Measurements from ENCODE around the gene PPIP5K2. TPM values are rescaled to one million over a fixed set of nuclear protein-coding genes. Genes with fewer than 3 reads are reported as not detected.

PPIP5K2 gene
- polyA plus RNA-seq, 3 donors, result 23.1 to 66.0 (median 41.1) TPM

DNA sequence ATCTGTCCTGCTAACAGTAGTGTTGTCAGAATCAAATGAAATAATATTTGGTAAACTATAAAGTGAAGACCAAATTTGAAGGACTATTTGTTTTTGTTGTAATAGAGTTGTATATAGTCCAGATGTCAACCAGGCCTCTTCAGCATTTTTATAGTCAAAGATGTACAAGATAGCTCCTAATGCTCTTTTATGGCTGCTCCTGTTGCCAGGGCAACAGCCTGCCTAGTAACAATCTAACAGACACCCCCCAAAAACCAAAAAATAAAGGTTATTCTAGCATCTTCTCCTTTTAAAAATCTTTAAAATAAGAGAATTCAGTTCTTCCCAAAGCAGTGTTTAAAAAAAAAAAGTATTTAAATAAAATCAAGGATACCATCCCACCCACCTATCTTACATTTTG, 89.0 kb downstream of the PPIP5K2 start:
- peaks cover 11 to 17% of the 10 kb centered on the region in 2 donors for H3K4me1 ChIP-seq (ENCODE audit: control insufficient read depth in 1 of 2, insufficient read depth in 2 of 2, low read length in 2 of 2)
- Mint-ChIP-seq H3K4me1 (peaks cover 20% of the 10 kb centered on the region), H3K27ac (no peak overlapping the region), H3K4me3 (no peak overlapping the region), H3K9me3 (no peaks in the 10 kb centered on the region), H3K27me3 (ENCODE audit: low read depth in 3 of 3) (no peaks in the 10 kb centered on the region), H3K36me3 (peaks cover 24 to 48% of the 10 kb centered on the region in 2 donors)
- peaks cover 8 to 20% of the 10 kb centered on the region in 2 donors for H3K36me3 ChIP-seq (replicated peaks in 1 of 2; ENCODE audit: control insufficient read depth in 1 of 2, insufficient read depth in 2 of 2, low read length in 2 of 2)
- no peak overlapping the region for H3K9ac ChIP-seq (ENCODE audit: insufficient read depth, low read length, poor library complexity, severe bottlenecking)
- TF ChIP-seq, protein P1, sequence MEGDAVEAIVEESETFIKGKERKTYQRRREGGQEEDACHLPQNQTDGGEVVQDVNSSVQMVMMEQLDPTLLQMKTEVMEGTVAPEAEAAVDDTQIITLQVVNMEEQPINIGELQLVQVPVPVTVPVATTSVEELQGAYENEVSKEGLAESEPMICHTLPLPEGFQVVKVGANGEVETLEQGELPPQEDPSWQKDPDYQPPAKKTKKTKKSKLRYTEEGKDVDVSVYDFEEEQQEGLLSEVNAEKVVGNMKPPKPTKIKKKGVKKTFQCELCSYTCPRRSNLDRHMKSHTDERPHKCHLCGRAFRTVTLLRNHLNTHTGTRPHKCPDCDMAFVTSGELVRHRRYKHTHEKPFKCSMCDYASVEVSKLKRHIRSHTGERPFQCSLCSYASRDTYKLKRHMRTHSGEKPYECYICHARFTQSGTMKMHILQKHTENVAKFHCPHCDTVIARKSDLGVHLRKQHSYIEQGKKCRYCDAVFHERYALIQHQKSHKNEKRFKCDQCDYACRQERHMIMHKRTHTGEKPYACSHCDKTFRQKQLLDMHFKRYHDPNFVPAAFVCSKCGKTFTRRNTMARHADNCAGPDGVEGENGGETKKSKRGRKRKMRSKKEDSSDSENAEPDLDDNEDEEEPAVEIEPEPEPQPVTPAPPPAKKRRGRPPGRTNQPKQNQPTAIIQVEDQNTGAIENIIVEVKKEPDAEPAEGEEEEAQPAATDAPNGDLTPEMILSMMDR (IDR thresholded peaks at IDR 0.05), result no peak
- no peaks in the 10 kb centered on the region for H3K79me2 ChIP-seq (ENCODE audit: insufficient read depth, low read length)
- intact Hi-C loops (cut with micrococcal nuclease), result no loop called here
- DNase-seq, result no peak
- H3K4me2 ChIP-seq (replicated peaks; ENCODE audit: extremely low read depth, low read length, poor library complexity, severe bottlenecking), result no peak overlapping the region
- H4K20me1 ChIP-seq (ENCODE audit: insufficient read depth, low read length), result no peaks in the 10 kb centered on the region
- H3K27ac ChIP-seq (ENCODE audit: low read depth in 1 of 2, low read length in 2 of 2), result no peak overlapping the region
- no peaks in the 10 kb centered on the region for H3K9me3 ChIP-seq (replicated peaks in 1 of 2; ENCODE audit: control insufficient read depth in 1 of 2, insufficient read depth in 1 of 2, low read length in 2 of 2)
- no peak overlapping the region for H2AFZ ChIP-seq (ENCODE audit: insufficient read depth, low read depth, low read length, poor library complexity, severe bottlenecking)
- no peaks in the 10 kb centered on the region for H3K27me3 ChIP-seq (ENCODE audit: control insufficient read depth in 2 of 2, insufficient read depth in 2 of 2, low read length in 2 of 2)
- H3K4me3 ChIP-seq (replicated peaks in 1 of 3; ENCODE audit: low read depth in 2 of 3, low read length in 3 of 3), result no peak overlapping the region

DNA sequence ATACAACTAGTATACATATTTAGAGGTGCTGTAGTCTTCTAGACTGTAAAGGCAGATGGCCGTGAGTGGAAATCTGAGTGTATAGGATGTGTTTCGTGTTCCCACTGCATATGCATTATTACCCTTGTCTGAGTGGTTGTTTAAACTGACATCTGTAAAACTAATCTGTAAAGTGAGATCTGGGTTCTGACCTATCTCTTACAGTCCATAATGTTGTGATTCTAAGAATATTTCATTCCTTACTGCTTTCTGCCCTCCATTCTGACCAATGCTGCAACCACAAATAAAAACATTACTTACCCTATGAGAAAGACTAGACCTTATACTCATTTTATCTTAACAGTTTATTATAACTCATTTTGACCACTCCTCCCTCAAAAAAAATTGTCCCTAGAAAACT, 90.9 kb downstream of the PPIP5K2 start:
- H3K27me3 ChIP-seq (ENCODE audit: control insufficient read depth in 2 of 2, insufficient read depth in 2 of 2, low read length in 2 of 2), result no peaks in the 10 kb centered on the region
- H3K4me3 ChIP-seq (replicated peaks in 1 of 3; ENCODE audit: low read depth in 2 of 3, low read length in 3 of 3), result no peak overlapping the region
- Mint-ChIP-seq H3K27me3 (ENCODE audit: low read depth in 3 of 3) (no peaks in the 10 kb centered on the region), H3K4me1 (peaks cover 21% of the 10 kb centered on the region), H3K9me3 (no peaks in the 10 kb centered on the region), H3K36me3 (peaks cover 10 to 31% of the 10 kb centered on the region in 2 donors), H3K4me3 (no peak overlapping the region), H3K27ac (no peak overlapping the region)
- no peak overlapping the region for H3K4me2 ChIP-seq (replicated peaks; ENCODE audit: extremely low read depth, low read length, poor library complexity, severe bottlenecking)
- H2AFZ ChIP-seq (ENCODE audit: insufficient read depth, low read depth, low read length, poor library complexity, severe bottlenecking), result no peak overlapping the region
- TF ChIP-seq, protein P1 (IDR thresholded peaks at IDR 0.05), result no peak
- H3K36me3 ChIP-seq (replicated peaks in 1 of 2; ENCODE audit: control insufficient read depth in 1 of 2, insufficient read depth in 2 of 2, low read length in 2 of 2), result peaks cover 8 to 11% of the 10 kb centered on the region in 2 donors
- no peak for DNase-seq
- peaks cover 11 to 17% of the 10 kb centered on the region in 2 donors for H3K4me1 ChIP-seq (ENCODE audit: control insufficient read depth in 1 of 2, insufficient read depth in 2 of 2, low read length in 2 of 2)
- H4K20me1 ChIP-seq (ENCODE audit: insufficient read depth, low read length), result no peaks in the 10 kb centered on the region
- H3K27ac ChIP-seq (ENCODE audit: low read depth in 1 of 2, low read length in 2 of 2), result no peak overlapping the region
- no CpG with 5 or more reads among the region's 2 CpGs for WGBS (ENCODE audit: insufficient coverage)
- intact Hi-C loops (cut with micrococcal nuclease), result no loop called here
- H3K79me2 ChIP-seq (ENCODE audit: insufficient read depth, low read length), result no peaks in the 10 kb centered on the region
- H3K9ac ChIP-seq (ENCODE audit: insufficient read depth, low read length, poor library complexity, severe bottlenecking), result no peak overlapping the region
- H3K9me3 ChIP-seq (replicated peaks in 1 of 2; ENCODE audit: control insufficient read depth in 1 of 2, insufficient read depth in 1 of 2, low read length in 2 of 2), result no peaks in the 10 kb centered on the region
